Thyroid gland (tissue), 4 donors: Measurements from ENCODE around the gene GALK2. TPM values are rescaled to one million over a fixed set of nuclear protein-coding genes. Genes with fewer than 3 reads are reported as not detected.

Experiments
- DNase-seq, 2 donors: peaks; one replicate each; pipeline ENCODE4 v3.0.0-alpha.2; 2019
- H3K27ac ChIP-seq, 3 donors: fragments of 200-600 bp; sonication (generic); 1 replicate in 2 of 3; 2 replicates in 1 of 3; pipeline ENCODE4 v1.5.1; 2016 to 2019; ENCODE audit warnings: mild to moderate bottlenecking in 1 of 3, moderate library complexity in 1 of 3
- H3K27me3 ChIP-seq: fragments of 200-600 bp; sonication (generic); one replicate; pipeline ENCODE4 v1.5.1; 2019
- H3K36me3 ChIP-seq, 2 donors: fragments of 200-600 bp; sonication (generic); one replicate each; pipeline ENCODE4 v1.5.1; 2016 to 2019
- H3K4me1 ChIP-seq, 2 donors: fragments of 200-600 bp; sonication (generic); one replicate each; pipeline ENCODE4 v1.5.1; 2017 to 2019
- H3K4me3 ChIP-seq, 3 donors: fragments of 200-600 bp; sonication (generic); replicated peaks in 1 of 3; 1 replicate in 2 of 3; 2 replicates in 1 of 3; pipeline ENCODE4 v1.5.1; 2016; ENCODE audit warnings: mild to moderate bottlenecking in 1 of 3
- H3K9me3 ChIP-seq: fragments of 200-600 bp; sonication (generic); one replicate; pipeline ENCODE4 v1.5.1; 2017
- CTCF ChIP-seq, 6 experiments: fragments of 200-600 bp in 3 of 6; fragments of 450-650 bp in 3 of 6; sonication (generic) in 3 of 6; IDR thresholded peaks; one replicate each; pipeline ENCODE4 v1.5.1; 2016 to 2019; ENCODE audit warnings: antibody characterized with exemption in 6 of 6, mild to moderate bottlenecking in 2 of 6, inconsistent platforms in 1 of 6, moderate library complexity in 1 of 6
- POLR2A ChIP-seq, 2 donors: fragments of 450-650 bp; IDR thresholded peaks; one replicate each; pipeline ENCODE4 v1.6.1; 2017; ENCODE audit warnings: antibody characterized with exemption in 2 of 2, mild to moderate bottlenecking in 2 of 2, moderate library complexity in 1 of 2
- WGBS, 2 donors: methylation state at CpG; one replicate each; pipeline ENCODE4 v1.1.5; 2017; 5-methylcytosine and 5-hydroxymethylcytosine counted together
- intact Hi-C: fragments of 100-400 bp; cut with DNase I; formaldehyde crosslinking; loops from one replicate; pipeline ENCODE4 v1.15.1; 2023
- total RNA-seq, 4 donors: library from RNA; depleted of rRNA; stranded (reverse); fragments of >200 nt; gene quantifications; one replicate each; pipeline ENCODE4 v1.2.3, GENCODE V29; 2016

GALK2 gene
- total RNA-seq, 4 donors from 2014 or later = 50.4 to 85.5 (median 67.8) TPM

- intact Hi-C loops = no loop called here
- Histone ChIP-seq H3K27ac (no peak overlapping the region), H3K4me3 (no peak overlapping the region), H3K27me3 (no peaks in the 10 kb centered on the region), H3K4me1 (peaks cover 3 to 6% of the 10 kb centered on the region in 2 donors), H3K36me3 (peaks cover 0 to 3% of the 10 kb centered on the region in 2 donors), H3K9me3 (no peaks in the 10 kb centered on the region)
- no peak for DNase-seq
- TF ChIP-seq POLR2A (IDR thresholded peaks at IDR 0.05) (no peak), CTCF (IDR thresholded peaks at IDR 0.05) (no peak)
- WGBS, 2 donors = 0 to 50% methylated on average over 1 of the region's 1 CpG
Measured at GRCh38 chr15:49290191-49290590, 120.1 kb downstream of the GALK2 start.

GRCh38 chr15:49293941-49294340, 123.9 kb downstream of the GALK2 start:
- no peaks in the 10 kb centered on the region for H3K27me3 ChIP-seq
- no peak for DNase-seq
- no peaks in the 10 kb centered on the region for H3K4me1 ChIP-seq
- no peak overlapping the region for H3K27ac ChIP-seq
- no peak overlapping the region for H3K4me3 ChIP-seq
- intact Hi-C loops = no loop called here
- TF ChIP-seq CTCF (IDR thresholded peaks at IDR 0.05) (no peak), POLR2A (IDR thresholded peaks at IDR 0.05) (no peak)
- no peaks in the 10 kb centered on the region for H3K9me3 ChIP-seq
- peaks cover 0 to 3% of the 10 kb centered on the region in 2 donors for H3K36me3 ChIP-seq

GRCh38 chr15:49296258-49296657, 126.2 kb downstream of the GALK2 start:
- H3K36me3 ChIP-seq = peaks cover 0 to 3% of the 10 kb centered on the region in 2 donors
- H3K4me1 ChIP-seq = no peaks in the 10 kb centered on the region
- no peaks in the 10 kb centered on the region for H3K27me3 ChIP-seq
- no peaks in the 10 kb centered on the region for H3K9me3 ChIP-seq
- no peak overlapping the region for H3K4me3 ChIP-seq
- 98% methylated on average over 1 of the region's 1 CpG for WGBS, 2 donors
- TF ChIP-seq CTCF (IDR thresholded peaks at IDR 0.05) (no peak), POLR2A (IDR thresholded peaks at IDR 0.05) (no peak)
- H3K27ac ChIP-seq = no peak overlapping the region
- intact Hi-C loops = no loop called here
- no peak for DNase-seq

- TF ChIP-seq CTCF (IDR thresholded peaks at IDR 0.05) (no peak), POLR2A (IDR thresholded peaks at IDR 0.05) (no peak)
- no peaks in the 10 kb centered on the region for H3K4me1 ChIP-seq
- H3K36me3 ChIP-seq = peaks cover 0 to 3% of the 10 kb centered on the region in 2 donors
- WGBS, 2 donors = 98 to 100% methylated on average over 1 of the region's 1 CpG
- no peak overlapping the region for H3K4me3 ChIP-seq
- no peaks in the 10 kb centered on the region for H3K27me3 ChIP-seq
- intact Hi-C loops = no loop called here
- no peak overlapping the region for H3K27ac ChIP-seq
- DNase-seq = no peak
- H3K9me3 ChIP-seq = no peaks in the 10 kb centered on the region
Measured at GRCh38 chr15:49297584-49297983, 127.5 kb downstream of the GALK2 start.

GRCh38 chr15:49300856-49301255, 130.8 kb downstream of the GALK2 start:
- Histone ChIP-seq H3K27ac (no peak overlapping the region), H3K27me3 (no peaks in the 10 kb centered on the region), H3K9me3 (no peaks in the 10 kb centered on the region), H3K4me3 (no peak overlapping the region), H3K4me1 (no peaks in the 10 kb centered on the region), H3K36me3 (peaks cover 3 to 6% of the 10 kb centered on the region in 2 donors)
- DNase-seq = no peak
- no peak for TF ChIP-seq POLR2A (IDR thresholded peaks at IDR 0.05)
- WGBS, 2 donors = 87 to 92% methylated on average over 3 of the region's 3 CpGs
- intact Hi-C loops = no loop called here

GRCh38 chr15:49301562-49301961, 131.5 kb downstream of the GALK2 start:
- no peaks in the 10 kb centered on the region for H3K4me1 ChIP-seq
- H3K27me3 ChIP-seq = no peaks in the 10 kb centered on the region
- intact Hi-C loops = no loop called here
- no peak overlapping the region for H3K27ac ChIP-seq
- no peak for DNase-seq
- TF ChIP-seq CTCF (IDR thresholded peaks at IDR 0.05) = no peak
- no peak for TF ChIP-seq POLR2A (IDR thresholded peaks at IDR 0.05)
- H3K9me3 ChIP-seq = no peaks in the 10 kb centered on the region
- H3K36me3 ChIP-seq = peaks cover 3 to 6% of the 10 kb centered on the region in 2 donors
- no peak overlapping the region for H3K4me3 ChIP-seq
